ENCODE measurements around the gene HRG.
"Not testable (repeated sequence)": the region's sequence is repeated elsewhere in the genome, so short reads cannot be mapped to it uniquely, and the experiment has no call there.

HRG gene

GRCh38 chr3:186708983-186709679 is 43.3 kb downstream of the HRG start:
- no peak overlapping the region for H3K4me3 ChIP-seq (ENCODE audit: low read depth, low read length)
- TF ChIP-seq CTCF (IDR thresholded peaks at IDR 0.05; ENCODE audit: low read depth, low read length), result no peak
- in situ Hi-C loops (cut with HindIII; ENCODE audit: low sequenced_read_pairs), result no loop called here
- DNase-seq (ENCODE audit: low read depth, low spot score), result no peak

- in situ Hi-C loops (cut with HindIII; ENCODE audit: low sequenced_read_pairs); H3K4me3 ChIP-seq (ENCODE audit: low read depth, low read length); DNase-seq (ENCODE audit: low read depth, low spot score): not testable (repeated sequence)
These were observed 44.9 kb downstream of the HRG start for GRCh38 chr3:186710694-186711093.

GRCh38 chr3:186713499-186713898 is 47.7 kb downstream of the HRG start:
- in situ Hi-C loops (cut with HindIII; ENCODE audit: low sequenced_read_pairs), result no loop called here
- no peak for DNase-seq (ENCODE audit: low read depth, low spot score)
- H3K4me3 ChIP-seq (ENCODE audit: low read depth, low read length), result no peak overlapping the region
- no peak for TF ChIP-seq CTCF (IDR thresholded peaks at IDR 0.05; ENCODE audit: low read depth, low read length)

GRCh38 chr3:186717039-186717457 is 51.2 kb downstream of the HRG start, which contains the start of gene KNG1:
KNG1 (plus strand) TSS chr3:186717359; CDS start chr3:186717543, 184 bp downstream.
- no peak for DNase-seq (ENCODE audit: low read depth, low spot score)
- in situ Hi-C loops (cut with HindIII; ENCODE audit: low sequenced_read_pairs), result no loop called here
- TF ChIP-seq CTCF (IDR thresholded peaks at IDR 0.05; ENCODE audit: low read depth, low read length), result no peak
- no peak within 1 kb of the TSS for H3K4me3 ChIP-seq (ENCODE audit: low read depth, low read length)

- TF ChIP-seq CTCF (IDR thresholded peaks at IDR 0.05; ENCODE audit: low read depth, low read length), result no peak
- H3K4me3 ChIP-seq (ENCODE audit: low read depth, low read length), result no peak overlapping the region
- in situ Hi-C loops (cut with HindIII; ENCODE audit: low sequenced_read_pairs), result no loop called here
These were observed 54.3 kb downstream of the HRG start for GRCh38 chr3:186719945-186720739.

GRCh38 chr3:186722457-186722856 is 56.6 kb downstream of the HRG start:
- DNase-seq (ENCODE audit: low read depth, low spot score), result no peak
- in situ Hi-C loops (cut with HindIII; ENCODE audit: low sequenced_read_pairs), result no loop called here
- no peak overlapping the region for H3K4me3 ChIP-seq (ENCODE audit: low read depth, low read length)
- peak; percentile 27 for TF ChIP-seq CTCF (IDR thresholded peaks at IDR 0.05; ENCODE audit: low read depth, low read length)

More at GRCh38 chr3:186719945-186720739, 54.3 kb downstream of the HRG start:
- DNase-seq (ENCODE audit: low read depth, low spot score), result no peak

GRCh38 chr3:186724911-186725310 is 59.1 kb downstream of the HRG start:
- in situ Hi-C loops (cut with HindIII; ENCODE audit: low sequenced_read_pairs), result no loop called here
- no peak overlapping the region for H3K4me3 ChIP-seq (ENCODE audit: low read depth, low read length)
- DNase-seq (ENCODE audit: low read depth, low spot score), result no peak
- TF ChIP-seq CTCF (IDR thresholded peaks at IDR 0.05; ENCODE audit: low read depth, low read length), result no peak

Data from astrocyte of the spinal cord (primary cell).